ENCODE results near the gene MAST4. TPM values are rescaled to one million over a fixed set of nuclear protein-coding genes. Genes with fewer than 3 reads are reported as not detected.
A peak's percentile ranks its signal among the peaks of the same experiment; 100 is the strongest.

The MAST4 gene
- total RNA-seq, 2 donors from 2014 or later = 50.4 to 60.6 TPM

DNA sequence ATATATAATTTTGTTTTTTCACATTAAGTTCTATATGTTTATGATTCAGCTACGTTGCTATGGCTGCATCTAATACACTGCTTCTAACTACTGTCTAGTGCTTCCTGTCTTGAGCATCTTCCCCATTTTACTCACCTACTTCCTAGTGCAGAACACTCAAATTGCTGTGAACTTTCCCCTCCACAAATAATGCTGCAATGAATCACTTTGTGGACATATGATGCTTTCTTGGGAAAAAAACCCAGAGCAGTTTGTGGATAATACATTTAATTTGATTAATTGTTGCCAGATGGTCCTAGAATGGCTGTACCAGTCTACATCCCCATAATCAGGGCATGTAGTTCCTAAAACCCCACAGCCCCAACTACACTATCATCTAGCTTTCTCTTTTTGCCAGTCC is 581.9 kb downstream of the MAST4 start:
- no peaks in the 10 kb centered on the region for H3K27me3 ChIP-seq
- H3K27ac ChIP-seq = no peak overlapping the region
- no peaks in the 10 kb centered on the region for H3K9me3 ChIP-seq
- TF ChIP-seq, protein P1, sequence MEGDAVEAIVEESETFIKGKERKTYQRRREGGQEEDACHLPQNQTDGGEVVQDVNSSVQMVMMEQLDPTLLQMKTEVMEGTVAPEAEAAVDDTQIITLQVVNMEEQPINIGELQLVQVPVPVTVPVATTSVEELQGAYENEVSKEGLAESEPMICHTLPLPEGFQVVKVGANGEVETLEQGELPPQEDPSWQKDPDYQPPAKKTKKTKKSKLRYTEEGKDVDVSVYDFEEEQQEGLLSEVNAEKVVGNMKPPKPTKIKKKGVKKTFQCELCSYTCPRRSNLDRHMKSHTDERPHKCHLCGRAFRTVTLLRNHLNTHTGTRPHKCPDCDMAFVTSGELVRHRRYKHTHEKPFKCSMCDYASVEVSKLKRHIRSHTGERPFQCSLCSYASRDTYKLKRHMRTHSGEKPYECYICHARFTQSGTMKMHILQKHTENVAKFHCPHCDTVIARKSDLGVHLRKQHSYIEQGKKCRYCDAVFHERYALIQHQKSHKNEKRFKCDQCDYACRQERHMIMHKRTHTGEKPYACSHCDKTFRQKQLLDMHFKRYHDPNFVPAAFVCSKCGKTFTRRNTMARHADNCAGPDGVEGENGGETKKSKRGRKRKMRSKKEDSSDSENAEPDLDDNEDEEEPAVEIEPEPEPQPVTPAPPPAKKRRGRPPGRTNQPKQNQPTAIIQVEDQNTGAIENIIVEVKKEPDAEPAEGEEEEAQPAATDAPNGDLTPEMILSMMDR (IDR thresholded peaks at IDR 0.05) = no peak
- H3K36me3 ChIP-seq = no peaks in the 10 kb centered on the region
- H3K4me3 ChIP-seq = no peak overlapping the region
- DNase-seq (ENCODE audit: low spot score) = no peak
- H3K4me1 ChIP-seq = no peaks in the 10 kb centered on the region

DNA sequence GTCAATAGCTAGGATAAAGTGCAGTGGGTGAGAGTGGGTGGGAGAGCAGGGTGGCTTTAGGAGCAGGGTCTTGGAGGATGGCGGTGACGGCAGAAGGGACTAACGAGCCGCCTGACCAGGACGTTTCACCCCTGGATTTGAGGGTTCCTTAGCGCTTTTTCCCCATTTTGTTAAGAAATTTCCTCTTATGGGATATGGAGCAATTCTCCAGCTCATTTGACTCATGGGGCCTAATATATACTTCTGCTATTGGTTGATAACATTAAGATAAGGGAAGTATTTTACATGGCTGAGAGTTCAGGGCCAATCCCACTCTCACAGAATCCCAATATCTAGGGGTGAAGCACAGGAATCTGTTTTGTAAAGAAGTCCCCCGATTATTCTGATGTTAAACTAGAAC is 582.8 kb downstream of the MAST4 start:
- no peak overlapping the region for H3K27ac ChIP-seq
- H3K36me3 ChIP-seq = no peaks in the 10 kb centered on the region
- TF ChIP-seq, protein P1 (IDR thresholded peaks at IDR 0.05) = no peak
- H3K9me3 ChIP-seq = no peaks in the 10 kb centered on the region
- no peak overlapping the region for H3K4me3 ChIP-seq
- no peaks in the 10 kb centered on the region for H3K4me1 ChIP-seq
- no peaks in the 10 kb centered on the region for H3K27me3 ChIP-seq
- no peak for DNase-seq (ENCODE audit: low spot score)

DNA sequence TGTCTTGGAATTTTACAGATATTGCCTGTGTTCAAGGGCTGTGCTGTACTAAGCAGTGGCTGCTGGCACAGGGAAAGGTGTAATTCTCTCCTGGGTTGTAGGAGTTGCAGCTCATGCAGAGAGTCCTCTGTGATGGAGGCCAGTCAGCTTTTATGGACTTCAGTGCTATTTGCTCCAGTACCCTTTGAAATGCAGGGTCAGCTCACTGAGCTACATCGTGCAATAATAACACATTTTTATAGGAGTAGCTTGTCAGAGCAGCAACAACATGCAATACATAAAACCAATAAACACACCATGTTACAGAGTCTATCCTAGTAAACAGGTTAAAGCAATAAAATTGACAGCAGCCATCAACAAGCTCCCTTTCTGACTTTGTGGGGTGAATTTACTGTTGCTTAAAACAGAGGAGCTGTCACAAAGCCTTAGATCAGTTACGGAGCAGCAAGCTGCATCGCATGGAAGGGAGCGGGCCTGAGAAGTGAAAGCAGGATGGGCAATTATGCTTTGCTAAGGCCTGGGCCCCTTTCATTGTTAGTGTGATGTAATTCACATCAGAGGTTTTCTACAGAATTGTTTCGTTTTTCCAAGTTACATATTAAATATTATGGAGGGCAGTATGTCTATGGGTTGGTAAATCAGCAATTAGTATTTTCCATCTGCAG is 583.6 kb downstream of the MAST4 start:
- H3K27ac ChIP-seq = no peak overlapping the region
- no peaks in the 10 kb centered on the region for H3K4me1 ChIP-seq
- no peak overlapping the region for H3K4me3 ChIP-seq
- no peaks in the 10 kb centered on the region for H3K36me3 ChIP-seq
- no peaks in the 10 kb centered on the region for H3K27me3 ChIP-seq
- no peaks in the 10 kb centered on the region for H3K9me3 ChIP-seq
- TF ChIP-seq, protein P1 (IDR thresholded peaks at IDR 0.05) = no peak
- no peak for DNase-seq (ENCODE audit: low spot score)

DNA sequence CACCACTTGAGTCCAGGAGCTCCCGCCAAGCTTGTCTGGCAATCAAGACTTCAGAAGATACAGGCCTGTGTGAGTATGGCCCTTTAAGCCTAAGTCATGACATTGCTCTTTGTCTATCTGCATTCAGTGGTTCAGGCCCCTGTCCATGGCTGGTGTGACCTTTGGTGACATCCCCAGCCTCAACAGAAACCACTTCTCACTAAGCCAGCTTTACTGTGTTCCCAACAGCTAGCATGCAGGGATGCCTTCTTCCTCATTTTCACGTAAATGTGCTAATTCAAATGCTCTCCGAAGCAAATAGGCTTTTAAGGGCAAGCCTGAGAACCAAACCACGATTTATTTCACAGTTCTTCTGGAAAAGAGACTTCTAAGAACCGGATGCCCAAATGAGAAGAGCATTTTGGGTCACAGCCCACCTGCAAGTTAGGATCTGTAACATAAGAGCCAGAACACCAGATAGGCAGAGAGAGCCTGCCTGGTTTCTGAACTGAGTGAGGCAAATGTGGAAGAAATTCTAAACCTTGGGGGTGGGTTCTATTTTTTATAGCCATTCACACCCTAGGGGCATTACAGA is 585.5 kb downstream of the MAST4 start:
- Histone ChIP-seq H3K27ac (peak overlapping the region; percentile 41 to 48), H3K36me3 (no peaks in the 10 kb centered on the region)
- no peak for DNase-seq (ENCODE audit: low spot score)

DNA sequence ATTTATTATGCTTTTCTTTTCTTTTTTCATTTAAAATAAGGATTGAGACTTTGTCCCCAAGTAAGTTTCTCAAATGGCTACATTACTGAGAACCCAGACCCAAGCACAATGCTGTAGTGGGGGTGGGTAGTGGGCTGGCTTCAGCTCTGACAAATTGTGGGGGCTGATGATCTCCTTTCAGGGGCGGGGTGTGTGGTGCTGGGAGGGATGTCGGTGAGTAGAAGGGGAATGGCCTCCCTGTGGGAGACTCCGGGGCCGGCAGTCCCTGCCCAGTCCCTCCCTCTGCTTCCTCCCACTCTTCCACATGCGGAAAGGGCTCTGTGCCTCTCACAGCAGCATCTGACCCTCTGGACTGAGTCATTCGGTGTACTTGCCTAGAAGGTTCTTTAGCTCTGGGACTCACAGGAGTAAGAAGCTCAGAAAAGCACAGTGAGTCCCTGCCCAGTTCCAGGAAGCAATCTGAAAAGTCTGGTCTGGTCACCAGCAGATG is 586.2 kb downstream of the MAST4 start:
- TF ChIP-seq, protein P1 (IDR thresholded peaks at IDR 0.05) = no peak
- Histone ChIP-seq H3K4me3 (no peak overlapping the region), H3K9me3 (no peaks in the 10 kb centered on the region), H3K4me1 (no peaks in the 10 kb centered on the region), H3K36me3 (no peaks in the 10 kb centered on the region), H3K27me3 (no peaks in the 10 kb centered on the region), H3K27ac (peak overlapping the region; percentile 41 to 48)
- peak; percentile 81 for DNase-seq (ENCODE audit: low spot score)

More for the DNA sequence above, 585.5 kb downstream of the MAST4 start:
- H3K27me3 ChIP-seq = no peaks in the 10 kb centered on the region
- H3K4me3 ChIP-seq = no peak overlapping the region
- TF ChIP-seq, protein P1 (IDR thresholded peaks at IDR 0.05) = no peak
- H3K4me1 ChIP-seq = no peaks in the 10 kb centered on the region
- no peaks in the 10 kb centered on the region for H3K9me3 ChIP-seq
